HCT116 (cell line): Measurements from ENCODE around the gene RNF152. TPM values are rescaled to one million over a fixed set of nuclear protein-coding genes. Genes with fewer than 3 reads are reported as not detected.

Experiments
- ATAC-seq: fragments of 200-7000 bp; cut with Tn5 transposase; 2 replicates; pipeline ENCODE4 v1.9.1; 2020; ENCODE audit warnings: mild to moderate bottlenecking, moderate library complexity
- BruUV-seq: library from RNA; stranded (reverse); fragments of 400-500 nt; replicated peaks from 2 replicates; lab custom pipeline; 2021; lab: Mats Ljungman, UMichigan
- CTCF ChIA-PET: fragments of 300-600 bp; sonication (Branson Sonifier 250); formaldehyde crosslinking; loops from one replicate; lab custom pipeline; 2021; ENCODE audit warnings: antibody characterized with exemption; lab: Charles Lee
- POLR2A ChIA-PET: fragments of 300-600, 350-600 bp; sonication (Branson Sonifier 250); formaldehyde crosslinking; loops from one replicate; lab custom pipeline; 2021; ENCODE audit warnings: antibody characterized with exemption; lab: Charles Lee
- RAD21 ChIA-PET, 2 experiments: fragments of 300-600 bp; sonication (Branson Sonifier 250); formaldehyde crosslinking; loops; one replicate each; lab custom pipeline; 2023; ENCODE audit warnings: low total read pairs in 2 of 2; ENCODE audit not compliant: uncharacterized antibody in 2 of 2, unreplicated experiment in 2 of 2, low non-redundant PET in 1 of 2; lab: Charles Lee
- DNase-seq: peaks from one replicate; pipeline ENCODE4 v3.0.0-alpha.2; 2010; ENCODE audit warnings: low read depth, low spot score
- H2AFZ ChIP-seq: fragments of 200-600 bp; shearing (Covaris generic), sonication (generic); 2 replicates; pipeline ENCODE4 v1.6.1; 2017; ENCODE audit warnings: low read depth, mixed run types, mixed read lengths, antibody characterized with exemption, low read length; ENCODE audit not compliant: poor library complexity, severe bottlenecking
- H3K27ac ChIP-seq: 2 replicates; pipeline ENCODE4 v1.5.1; 2012; ENCODE audit warnings: low read depth, low read length
- H3K27me3 ChIP-seq: fragments of 200-600 bp; sonication (generic); 2 replicates; pipeline ENCODE4 v1.6.1; 2016; ENCODE audit warnings: mixed run types, low read length, mixed read lengths; ENCODE audit not compliant: insufficient read depth
- H3K36me3 ChIP-seq, 2 experiments: fragments of 200-500 bp in 1 of 2; fragments of 200-600 bp in 1 of 2; sonication (Bioruptor generic) in 1 of 2; sonication (generic) in 1 of 2; 2 replicates each; pipeline versions ENCODE4 v1.5.1 to v1.6.1; 2014 to 2016; ENCODE audit warnings: low read length in 2 of 2, inconsistent platforms in 1 of 2, mixed read lengths in 1 of 2, mixed run types in 1 of 2; ENCODE audit not compliant: insufficient read depth in 2 of 2, control insufficient read depth in 1 of 2
- H3K4me1 ChIP-seq, 2 experiments: fragments of 200-600 bp in 1 of 2; sonication (generic) in 1 of 2; 2 replicates each; pipeline versions ENCODE4 v1.5.1 to v1.6.1; 2012 to 2017; ENCODE audit warnings: low read length in 2 of 2, inconsistent platforms in 1 of 2, mild to moderate bottlenecking in 1 of 2, mixed read lengths in 1 of 2, mixed run types in 1 of 2, moderate library complexity in 1 of 2; ENCODE audit not compliant: insufficient read depth in 2 of 2, control insufficient read depth in 1 of 2
- H3K4me2 ChIP-seq: fragments of 200-600 bp; sonication (generic); 2 replicates; pipeline ENCODE4 v1.6.1; 2017; ENCODE audit warnings: mixed run types, low read length, mixed read lengths
- H3K4me3 ChIP-seq, 2 experiments: fragments of 200-600 bp in 1 of 2; sonication (generic) in 1 of 2; replicated peaks in 1 of 2; 2 replicates each; pipeline ENCODE4 v1.5.1; 2011 to 2016; ENCODE audit warnings: low read length in 2 of 2, control low read depth in 1 of 2, low read depth in 1 of 2, mild to moderate bottlenecking in 1 of 2, mixed read lengths in 1 of 2, mixed run types in 1 of 2
- H3K79me2 ChIP-seq: fragments of 200-600 bp; sonication (generic); 2 replicates; pipeline ENCODE4 v1.6.1; 2017; ENCODE audit warnings: mild to moderate bottlenecking, mixed run types, low read length, moderate library complexity, mixed read lengths; ENCODE audit not compliant: insufficient read depth
- H3K9ac ChIP-seq: fragments of 200-600 bp; sonication (generic); 2 replicates; pipeline ENCODE4 v1.6.1; 2016; ENCODE audit warnings: low read length, mixed read lengths
- H3K9me2 ChIP-seq: fragments of 200-600 bp; sonication (generic), shearing (Covaris generic); 2 replicates; pipeline ENCODE4 v1.6.1; 2017; ENCODE audit warnings: mixed run types, mild to moderate bottlenecking, moderate library complexity; ENCODE audit not compliant: insufficient read depth
- H3K9me3 ChIP-seq, 2 experiments: fragments of 200-500 bp in 1 of 2; fragments of 200-600 bp in 1 of 2; sonication (Bioruptor generic) in 1 of 2; sonication (generic) in 1 of 2; 2 replicates each; pipeline ENCODE4 v1.6.1; 2014 to 2017; ENCODE audit warnings: low read length in 2 of 2, mixed read lengths in 2 of 2, inconsistent platforms in 1 of 2, low read depth in 1 of 2, mild to moderate bottlenecking in 1 of 2, mixed run types in 1 of 2, moderate library complexity in 1 of 2; ENCODE audit not compliant: control insufficient read depth in 1 of 2, insufficient read depth in 1 of 2
- H4K20me1 ChIP-seq: fragments of 200-600 bp; sonication (generic), shearing (Covaris generic); 2 replicates; pipeline ENCODE4 v1.6.1; 2017; ENCODE audit warnings: mixed run types, mild to moderate bottlenecking, moderate library complexity; ENCODE audit not compliant: insufficient read depth
- CBX3 ChIP-seq: IDR thresholded peaks from 2 replicates; pipeline ENCODE4 v1.6.1; 2012; ENCODE audit warnings: low read depth
- CEBPB ChIP-seq: IDR thresholded peaks from 2 replicates; pipeline ENCODE4 v1.6.1; 2012; ENCODE audit warnings: low read depth
- EGR1 ChIP-seq: IDR thresholded peaks from 2 replicates; pipeline ENCODE4 v1.6.1; 2012; ENCODE audit warnings: low read depth
- ELF1 ChIP-seq: IDR thresholded peaks from 2 replicates; pipeline ENCODE4 v1.6.1; 2012; ENCODE audit warnings: low read depth, borderline replicate concordance
- EZH2 ChIP-seq: fragments of 200-600 bp; sonication (generic); IDR thresholded peaks from 2 replicates; pipeline ENCODE4 v1.6.1; 2017; ENCODE audit warnings: antibody characterized with exemption, mixed run types
- EZH2phosphoT487 ChIP-seq: fragments of 200-600 bp; IDR thresholded peaks from 2 replicates; pipeline ENCODE4 v1.6.1; 2018; ENCODE audit warnings: antibody characterized with exemption, borderline replicate concordance
- FOSL1 ChIP-seq: IDR thresholded peaks from 2 replicates; pipeline ENCODE4 v1.6.1; 2012; ENCODE audit warnings: low read depth
- JUND ChIP-seq: IDR thresholded peaks from 2 replicates; pipeline ENCODE4 v1.6.1; 2012
- POLR2A ChIP-seq: IDR thresholded peaks from 2 replicates; pipeline ENCODE4 v1.7.0; 2011; ENCODE audit warnings: borderline replicate concordance; ENCODE audit not compliant: insufficient read depth, insufficient read length; ENCODE audit errors: extremely low read depth
- POLR2AphosphoS5 ChIP-seq: IDR thresholded peaks from 2 replicates; pipeline ENCODE4 v1.6.1; 2011; ENCODE audit warnings: mild to moderate bottlenecking, low read depth, low read length, moderate library complexity
- RAD21 ChIP-seq: IDR thresholded peaks from 2 replicates; pipeline ENCODE4 v1.6.1; 2012; ENCODE audit warnings: low read depth, mild to moderate bottlenecking
- SRF ChIP-seq: IDR thresholded peaks from 2 replicates; pipeline ENCODE4 v1.6.1; 2012; ENCODE audit warnings: low read depth
- TCF7L2 ChIP-seq: IDR thresholded peaks from 2 replicates; pipeline ENCODE4 v1.7.0; 2011; ENCODE audit warnings: borderline replicate concordance, inconsistent platforms; ENCODE audit not compliant: insufficient read depth, insufficient read length; ENCODE audit errors: extremely low read depth
- YY1 ChIP-seq: IDR thresholded peaks from 2 replicates; pipeline ENCODE4 v1.6.1; 2011; ENCODE audit warnings: low read length, low read depth, moderate library complexity, mild to moderate bottlenecking; ENCODE audit not compliant: insufficient replicate concordance; ENCODE audit errors: extremely low read depth
- ZFX ChIP-seq: fragments of 450-650 bp; IDR thresholded peaks from 2 replicates; pipeline ENCODE4 v1.6.1; 2017
- ZNF274 ChIP-seq: fragments of 200-500 bp; sonication (Bioruptor generic); IDR thresholded peaks from 2 replicates; pipeline ENCODE4 v1.6.1; 2014; ENCODE audit warnings: mild to moderate bottlenecking, low read depth, low read length, inconsistent platforms
- intact Hi-C: fragments of 100-400 bp; cut with micrococcal nuclease; formaldehyde crosslinking; loops from 2 replicates; pipeline ENCODE4 v1.10.0; 2022
- total RNA-seq: library from RNA; stranded (reverse); gene quantifications from one replicate; pipeline ENCODE4 v1.2.1, GENCODE V29; 2021; ENCODE audit not compliant: unreplicated experiment
- TF ChIP-seq, protein P1 (sequence below): IDR thresholded peaks from 2 replicates; pipeline ENCODE4 v1.6.1; 2012; ENCODE audit warnings: low read depth
- TF ChIP-seq, protein P2 (sequence below): IDR thresholded peaks from 2 replicates; pipeline ENCODE4 v1.6.1; 2011; ENCODE audit warnings: mild to moderate bottlenecking, low read length, moderate library complexity; ENCODE audit not compliant: insufficient replicate concordance; ENCODE audit errors: extremely low read depth

RNF152 gene
- total RNA-seq, 1 experiment from 2014 or later, result 0.47 TPM

DNA sequence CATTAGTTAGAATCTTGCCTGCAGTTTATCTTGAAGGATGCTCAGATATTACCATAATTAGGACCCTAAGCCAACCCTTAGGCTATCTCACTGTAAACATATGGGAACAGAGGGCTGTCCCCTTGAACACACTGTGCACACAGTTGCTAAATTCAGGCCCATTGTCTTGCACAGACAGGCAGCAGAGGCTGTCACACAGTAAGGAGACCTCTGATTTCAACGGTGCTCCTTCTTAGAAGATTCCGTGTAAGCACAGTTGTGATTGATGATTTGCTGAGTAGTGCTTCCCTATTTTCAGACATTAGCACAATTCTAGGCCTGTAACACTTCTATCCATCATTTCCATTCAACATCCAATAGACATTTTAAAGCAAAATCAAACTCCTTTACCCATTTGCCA, 108.0 kb downstream of the RNF152 start:
- no peak for DNase-seq
- Histone ChIP-seq H3K4me1 (no peaks in the 10 kb centered on the region), H3K36me3 (no peaks in the 10 kb centered on the region), H3K27me3 (peaks cover 4% of the 10 kb centered on the region; the same call in 1 of the 2 replicates), H3K9me3 (no peaks in the 10 kb centered on the region), H4K20me1 (no peaks in the 10 kb centered on the region), H3K4me2 (no peak overlapping the region), H3K9me2 (no peaks in the 10 kb centered on the region), H3K9ac (no peak overlapping the region), H3K27ac (no peak overlapping the region), H2AFZ (no peak overlapping the region), H3K4me3 (no peak overlapping the region), H3K79me2 (no peaks in the 10 kb centered on the region)
- no peak for ATAC-seq
- intact Hi-C loops, result no loop called here
- ChIA-PET CTCF (no interaction called here), RAD21 (no interaction called here), POLR2A (no interaction called here)
- BruUV-seq, result no TSS peak
- TF ChIP-seq, protein P1, sequence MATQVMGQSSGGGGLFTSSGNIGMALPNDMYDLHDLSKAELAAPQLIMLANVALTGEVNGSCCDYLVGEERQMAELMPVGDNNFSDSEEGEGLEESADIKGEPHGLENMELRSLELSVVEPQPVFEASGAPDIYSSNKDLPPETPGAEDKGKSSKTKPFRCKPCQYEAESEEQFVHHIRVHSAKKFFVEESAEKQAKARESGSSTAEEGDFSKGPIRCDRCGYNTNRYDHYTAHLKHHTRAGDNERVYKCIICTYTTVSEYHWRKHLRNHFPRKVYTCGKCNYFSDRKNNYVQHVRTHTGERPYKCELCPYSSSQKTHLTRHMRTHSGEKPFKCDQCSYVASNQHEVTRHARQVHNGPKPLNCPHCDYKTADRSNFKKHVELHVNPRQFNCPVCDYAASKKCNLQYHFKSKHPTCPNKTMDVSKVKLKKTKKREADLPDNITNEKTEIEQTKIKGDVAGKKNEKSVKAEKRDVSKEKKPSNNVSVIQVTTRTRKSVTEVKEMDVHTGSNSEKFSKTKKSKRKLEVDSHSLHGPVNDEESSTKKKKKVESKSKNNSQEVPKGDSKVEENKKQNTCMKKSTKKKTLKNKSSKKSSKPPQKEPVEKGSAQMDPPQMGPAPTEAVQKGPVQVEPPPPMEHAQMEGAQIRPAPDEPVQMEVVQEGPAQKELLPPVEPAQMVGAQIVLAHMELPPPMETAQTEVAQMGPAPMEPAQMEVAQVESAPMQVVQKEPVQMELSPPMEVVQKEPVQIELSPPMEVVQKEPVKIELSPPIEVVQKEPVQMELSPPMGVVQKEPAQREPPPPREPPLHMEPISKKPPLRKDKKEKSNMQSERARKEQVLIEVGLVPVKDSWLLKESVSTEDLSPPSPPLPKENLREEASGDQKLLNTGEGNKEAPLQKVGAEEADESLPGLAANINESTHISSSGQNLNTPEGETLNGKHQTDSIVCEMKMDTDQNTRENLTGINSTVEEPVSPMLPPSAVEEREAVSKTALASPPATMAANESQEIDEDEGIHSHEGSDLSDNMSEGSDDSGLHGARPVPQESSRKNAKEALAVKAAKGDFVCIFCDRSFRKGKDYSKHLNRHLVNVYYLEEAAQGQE, result no peak
- TF ChIP-seq SRF (no peak), CBX3 (no peak), EZH2 (no peak)

DNA sequence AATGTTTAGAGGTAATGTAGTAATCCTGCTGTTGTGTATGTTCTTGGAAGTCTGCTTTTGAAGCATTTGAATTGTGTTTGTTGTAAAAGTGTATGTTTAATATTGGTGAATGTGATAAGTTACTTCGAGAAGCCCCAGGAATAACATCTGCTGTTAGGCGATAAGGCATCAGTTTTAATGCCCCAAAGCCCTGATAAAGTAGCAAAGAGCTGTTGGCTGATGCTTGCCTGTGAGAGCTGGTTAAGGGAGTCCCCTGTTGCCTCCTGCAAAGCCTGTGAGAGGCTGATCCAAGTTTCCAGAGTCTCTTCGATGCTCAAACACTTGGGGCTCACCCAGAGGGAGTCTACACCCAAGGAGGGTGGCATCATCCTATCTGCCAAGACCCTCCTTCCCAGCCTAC, 110.3 kb downstream of the RNF152 start:
- H3K27me3 ChIP-seq, result peaks cover 4% of the 10 kb centered on the region; the same call in 1 of the 2 replicates
- POLR2A ChIA-PET, result no interaction called here
- ATAC-seq (no peak), DNase-seq (no peak)
- no peaks in the 10 kb centered on the region for H3K79me2 ChIP-seq
- intact Hi-C loops, result no loop called here
- H3K36me3 ChIP-seq, result no peaks in the 10 kb centered on the region
- no peaks in the 10 kb centered on the region for H3K9me3 ChIP-seq
- H3K4me3 ChIP-seq, result no peak overlapping the region
- H2AFZ ChIP-seq, result no peak overlapping the region
- no peak overlapping the region for H3K4me2 ChIP-seq
- RAD21 ChIA-PET, result no interaction called here
- no peak overlapping the region for H3K27ac ChIP-seq
- no peaks in the 10 kb centered on the region for H3K4me1 ChIP-seq
- H4K20me1 ChIP-seq, result no peaks in the 10 kb centered on the region
- H3K9me2 ChIP-seq, result no peaks in the 10 kb centered on the region
- no TSS peak for BruUV-seq
- CTCF ChIA-PET, result no interaction called here
- H3K9ac ChIP-seq, result no peak overlapping the region
- TF ChIP-seq POLR2AphosphoS5 (no peak), YY1 (no peak), CEBPB (no peak), EZH2phosphoT487 (no peak), ZFX (no peak), ELF1 (no peak), POLR2A (no peak), EGR1 (no peak), RAD21 (no peak), TCF7L2 (no peak), FOSL1 (no peak), JUND (no peak), SRF (no peak), CBX3 (no peak), ZNF274 (no peak)
- TF ChIP-seq, protein P2, sequence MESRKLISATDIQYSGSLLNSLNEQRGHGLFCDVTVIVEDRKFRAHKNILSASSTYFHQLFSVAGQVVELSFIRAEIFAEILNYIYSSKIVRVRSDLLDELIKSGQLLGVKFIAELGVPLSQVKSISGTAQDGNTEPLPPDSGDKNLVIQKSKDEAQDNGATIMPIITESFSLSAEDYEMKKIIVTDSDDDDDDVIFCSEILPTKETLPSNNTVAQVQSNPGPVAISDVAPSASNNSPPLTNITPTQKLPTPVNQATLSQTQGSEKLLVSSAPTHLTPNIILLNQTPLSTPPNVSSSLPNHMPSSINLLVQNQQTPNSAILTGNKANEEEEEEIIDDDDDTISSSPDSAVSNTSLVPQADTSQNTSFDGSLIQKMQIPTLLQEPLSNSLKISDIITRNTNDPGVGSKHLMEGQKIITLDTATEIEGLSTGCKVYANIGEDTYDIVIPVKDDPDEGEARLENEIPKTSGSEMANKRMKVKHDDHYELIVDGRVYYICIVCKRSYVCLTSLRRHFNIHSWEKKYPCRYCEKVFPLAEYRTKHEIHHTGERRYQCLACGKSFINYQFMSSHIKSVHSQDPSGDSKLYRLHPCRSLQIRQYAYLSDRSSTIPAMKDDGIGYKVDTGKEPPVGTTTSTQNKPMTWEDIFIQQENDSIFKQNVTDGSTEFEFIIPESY, result no peak
